ENCODE measurements around the gene TCEA2. TPM values are rescaled to one million over a fixed set of nuclear protein-coding genes. Genes with fewer than 3 reads are reported as not detected.

Gene TCEA2
- total and polyA plus RNA-seq, 2 of the 13 experiments (the other 11 are each of a cell fraction or from before 2014, with no cell fraction given): 28.1 to 33.7 TPM

GRCh38 chr20:64042054-64042781 lies 20.8 kb upstream of the TCEA2 start (continued):
- TF ChIP-seq SMARCE1 (IDR thresholded peaks at IDR 0.05; ENCODE audit: borderline replicate concordance) (no peak), ZNF563 (CRISPR knock-in tag; IDR thresholded peaks at IDR 0.05) (peak; percentile 95), TP53 (CRISPR knock-in tag; conservative IDR thresholded peaks at IDR 0.05) (no peak), SP2 (CRISPR knock-in tag; IDR thresholded peaks at IDR 0.05) (no peak), ZEB1 (IDR thresholded peaks at IDR 0.05; ENCODE audit: insufficient replicate concordance, low read depth) (peak; percentile 47), ZNF138 (CRISPR knock-in tag; IDR thresholded peaks at IDR 0.05; ENCODE audit: low read depth) (no peak), EEA1 (CRISPR knock-in tag; IDR thresholded peaks at IDR 0.05; ENCODE audit: borderline replicate concordance) (peak; percentile 69; the same call in 1 of the 2 replicates), ZKSCAN1 (IDR thresholded peaks at IDR 0.05; ENCODE audit: low read length) (no peak), ZNF451 (CRISPR knock-in tag; IDR thresholded peaks at IDR 0.05) (peak; percentile 73), ZNF17 (CRISPR knock-in tag; IDR thresholded peaks at IDR 0.05) (no peak), KDM1A (CRISPR knock-in tag; IDR thresholded peaks at IDR 0.05) (no peak), THYN1 (CRISPR knock-in tag; IDR thresholded peaks at IDR 0.05; ENCODE audit: borderline replicate concordance, low read depth) (no peak), ZNF556 (CRISPR knock-in tag; IDR thresholded peaks at IDR 0.05; ENCODE audit: borderline replicate concordance) (peak; percentile 59), ZNF766 (CRISPR knock-in tag; IDR thresholded peaks at IDR 0.05; ENCODE audit: borderline replicate concordance) (no peak; the same call in 1 of the 2 replicates), MIXL1 (CRISPR knock-in tag; IDR thresholded peaks at IDR 0.05) (0 out of 2 replicates have a peak, but pooled peaks have one; percentile 44), ZNF260 (CRISPR knock-in tag; IDR thresholded peaks at IDR 0.05; ENCODE audit: borderline replicate concordance, low read depth) (no peak), ATF2 (CRISPR knock-in tag; IDR thresholded peaks at IDR 0.05) (peak; percentile 65), TEF (CRISPR knock-in tag; IDR thresholded peaks at IDR 0.05) (no peak), SETDB1 (CRISPR knock-in tag; IDR thresholded peaks at IDR 0.05; ENCODE audit: borderline replicate concordance) (no peak), ZC3H4 (CRISPR knock-in tag; IDR thresholded peaks at IDR 0.05; ENCODE audit: borderline replicate concordance) (no peak), ZNF792 (CRISPR knock-in tag; IDR thresholded peaks at IDR 0.05) (peak; percentile 78), ZNF761 (CRISPR knock-in tag; conservative IDR thresholded peaks at IDR 0.05) (peak; percentile 79; the same call in 1 of the 2 replicates), ZNF546 (CRISPR knock-in tag; conservative IDR thresholded peaks at IDR 0.05) (0 out of 2 replicates have a peak, but pooled peaks have one; percentile 77), ZFP36 (IDR thresholded peaks at IDR 0.05; ENCODE audit: borderline replicate concordance, low read depth, low read length, partially characterized antibody) (no peak), ZBTB3 (CRISPR knock-in tag; IDR thresholded peaks at IDR 0.05; ENCODE audit: borderline replicate concordance, low read depth) (no peak)
- TF ChIP-seq, protein P1, sequence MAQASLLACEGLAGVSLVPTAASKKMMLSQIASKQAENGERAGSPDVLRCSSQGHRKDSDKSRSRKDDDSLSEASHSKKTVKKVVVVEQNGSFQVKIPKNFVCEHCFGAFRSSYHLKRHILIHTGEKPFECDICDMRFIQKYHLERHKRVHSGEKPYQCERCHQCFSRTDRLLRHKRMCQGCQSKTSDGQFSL (CRISPR knock-in tag; IDR thresholded peaks at IDR 0.05): peak; percentile 66
- TF ChIP-seq, protein P2, sequence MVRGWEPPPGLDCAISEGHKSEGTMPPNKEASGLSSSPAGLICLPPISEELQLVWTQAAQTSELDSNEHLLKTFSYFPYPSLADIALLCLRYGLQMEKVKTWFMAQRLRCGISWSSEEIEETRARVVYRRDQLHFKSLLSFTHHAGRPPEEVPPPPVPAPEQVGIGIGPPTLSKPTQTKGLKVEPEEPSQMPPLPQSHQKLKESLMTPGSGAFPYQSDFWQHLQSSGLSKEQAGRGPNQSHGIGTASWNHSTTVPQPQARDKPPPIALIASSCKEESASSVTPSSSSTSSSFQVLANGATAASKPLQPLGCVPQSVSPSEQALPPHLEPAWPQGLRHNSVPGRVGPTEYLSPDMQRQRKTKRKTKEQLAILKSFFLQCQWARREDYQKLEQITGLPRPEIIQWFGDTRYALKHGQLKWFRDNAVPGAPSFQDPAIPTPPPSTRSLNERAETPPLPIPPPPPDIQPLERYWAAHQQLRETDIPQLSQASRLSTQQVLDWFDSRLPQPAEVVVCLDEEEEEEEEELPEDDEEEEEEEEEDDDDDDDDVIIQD (CRISPR knock-in tag; IDR thresholded peaks at IDR 0.05; ENCODE audit: low read depth): no peak
- TF ChIP-seq, protein P3, sequence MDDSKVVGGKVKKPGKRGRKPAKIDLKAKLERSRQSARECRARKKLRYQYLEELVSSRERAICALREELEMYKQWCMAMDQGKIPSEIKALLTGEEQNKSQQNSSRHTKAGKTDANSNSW (CRISPR knock-in tag; IDR thresholded peaks at IDR 0.05; ENCODE audit: borderline replicate concordance): 0 out of 2 replicates have a peak, but pooled peaks have one; percentile 72
